CD4-positive, CD25-positive, alpha-beta regulatory T cell (primary cell): ENCODE results near the gene MEF2D. TPM values are rescaled to one million over a fixed set of nuclear protein-coding genes. Genes with fewer than 3 reads are reported as not detected.

Experiments used
- ATAC-seq, 2 donors: fragments of 150-1000 bp; cut with Tn5 transposase; one replicate each; pipeline ENCODE4 v1.10.0; 2021; ENCODE audit warnings: low read depth in 2 of 2, moderate number of reproducible peaks in 2 of 2, moderate library complexity in 1 of 2
- DNase-seq, 3 donors: peaks; one replicate each; pipeline versions ENCODE4 v3.0.0 to v3.0.0-alpha.2; 2012 to 2022; ENCODE audit warnings: mixed read lengths in 1 of 3
- H3K27ac ChIP-seq: one replicate; pipeline ENCODE4 v1.7.0; 2013; ENCODE audit warnings: mild to moderate bottlenecking, low read length; ENCODE audit not compliant: insufficient read depth, poor library complexity, severe bottlenecking
- H3K27me3 ChIP-seq: one replicate; pipeline ENCODE4 v1.7.0; 2013; ENCODE audit warnings: low read length; ENCODE audit not compliant: control insufficient read depth, insufficient read depth
- H3K36me3 ChIP-seq: one replicate; pipeline ENCODE4 v1.7.0; 2013; ENCODE audit warnings: mild to moderate bottlenecking, low read length, moderate library complexity; ENCODE audit not compliant: control insufficient read depth, insufficient read depth
- H3K4me1 ChIP-seq: 2 replicates; pipeline ENCODE4 v1.7.0; 2013; ENCODE audit warnings: mild to moderate bottlenecking, low read length; ENCODE audit not compliant: insufficient read depth, control insufficient read depth, poor library complexity, severe bottlenecking
- H3K4me3 ChIP-seq: one replicate; pipeline ENCODE4 v1.7.0; 2013; ENCODE audit warnings: low read depth, mild to moderate bottlenecking, low read length, moderate library complexity
- H3K9me3 ChIP-seq, 2 experiments: 1 replicate in 1 of 2; 2 replicates in 1 of 2; pipeline ENCODE4 v1.7.0; 2013; ENCODE audit warnings: low read length in 2 of 2, mild to moderate bottlenecking in 1 of 2, moderate library complexity in 1 of 2; ENCODE audit not compliant: control insufficient read depth in 2 of 2
- H3K27ac Mint-ChIP-seq, 3 donors: one replicate each; pipeline ENCODE4 v1.8.0; 2020 to 2022; ENCODE audit warnings: mild to moderate bottlenecking in 3 of 3, mixed read lengths in 3 of 3, moderate library complexity in 2 of 3
- H3K27me3 Mint-ChIP-seq: one replicate; pipeline ENCODE4 v1.8.0; 2022; ENCODE audit warnings: mild to moderate bottlenecking, mixed read lengths
- H3K36me3 Mint-ChIP-seq: one replicate; pipeline ENCODE4 v1.8.0; 2020; ENCODE audit warnings: mixed read lengths
- H3K4me1 Mint-ChIP-seq, 4 donors: one replicate each; pipeline ENCODE4 v1.8.0; 2020 to 2022; ENCODE audit warnings: mixed read lengths in 4 of 4, mild to moderate bottlenecking in 1 of 4
- H3K4me3 Mint-ChIP-seq, 4 donors: one replicate each; pipeline ENCODE4 v1.8.0; 2020 to 2022; ENCODE audit warnings: mild to moderate bottlenecking in 4 of 4, mixed read lengths in 4 of 4, moderate library complexity in 3 of 4
- H3K9me3 Mint-ChIP-seq, 7 donors: one replicate each; pipeline ENCODE4 v1.8.0; 2020 to 2022; ENCODE audit warnings: mixed read lengths in 7 of 7, mild to moderate bottlenecking in 3 of 7, moderate library complexity in 2 of 7
- polyA plus RNA-seq, 4 donors: library from polyadenylated mRNA; unstranded; fragments of 300-500 nt; fragmentation: Illumina TruSeq; gene quantifications; one replicate each; pipeline ENCODE4 v1.2.3, GENCODE V29; 2021
- total RNA-seq: library from RNA; stranded (reverse); gene quantifications from one replicate; pipeline ENCODE4 v1.2.3, GENCODE V29; 2022

Gene MEF2D
- total and polyA plus RNA-seq, 5 donors from 2014 or later, result 4.6 to 186 (median 7.0) TPM

DNA sequence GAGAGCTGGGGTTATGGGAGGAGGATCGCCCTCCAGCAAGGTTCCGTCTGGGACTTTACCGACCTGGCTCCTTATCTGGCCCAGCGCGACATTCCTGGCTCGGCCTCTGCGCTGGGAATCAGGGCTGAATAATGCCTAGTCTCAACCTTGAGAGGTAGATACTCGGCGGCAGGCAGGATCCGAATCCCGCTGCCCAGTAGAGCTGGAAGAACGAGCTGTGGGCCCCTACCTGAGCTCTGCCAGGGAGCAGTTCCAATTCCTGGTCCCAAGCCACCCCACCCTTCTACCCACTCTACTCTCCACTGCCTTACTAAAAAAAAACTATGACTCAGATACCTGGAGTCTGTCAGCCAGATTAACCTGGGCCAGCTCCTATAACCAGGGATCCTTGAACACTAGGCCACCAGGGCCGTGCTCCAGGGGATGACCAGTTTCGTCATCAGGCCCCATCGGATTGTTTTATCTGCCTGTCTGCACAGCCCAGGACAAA, 77.9 kb downstream of the MEF2D start:
- Mint-ChIP-seq H3K36me3 (no peaks in the 10 kb centered on the region), H3K27ac (no peak overlapping the region), H3K27me3 (peaks cover 83% of the 10 kb centered on the region), H3K4me1 (peaks cover 0 to 32% (median 15%) of the 10 kb centered on the region in 4 donors), H3K4me3 (peak overlapping the region in 2 of 4 donors; percentile 79 to 91), H3K9me3 (peaks cover 0 to 1% (median 0%) of the 10 kb centered on the region in 7 donors)
- peaks cover 25% of the 10 kb centered on the region for H3K4me1 ChIP-seq
- ATAC-seq (no peak), DNase-seq (no peak)
- H3K27ac ChIP-seq, result no peak overlapping the region
- H3K27me3 ChIP-seq, result peaks cover 56% of the 10 kb centered on the region
- H3K4me3 ChIP-seq, result no peak overlapping the region
- H3K36me3 ChIP-seq, result no peaks in the 10 kb centered on the region
- no peaks in the 10 kb centered on the region for H3K9me3 ChIP-seq

DNA sequence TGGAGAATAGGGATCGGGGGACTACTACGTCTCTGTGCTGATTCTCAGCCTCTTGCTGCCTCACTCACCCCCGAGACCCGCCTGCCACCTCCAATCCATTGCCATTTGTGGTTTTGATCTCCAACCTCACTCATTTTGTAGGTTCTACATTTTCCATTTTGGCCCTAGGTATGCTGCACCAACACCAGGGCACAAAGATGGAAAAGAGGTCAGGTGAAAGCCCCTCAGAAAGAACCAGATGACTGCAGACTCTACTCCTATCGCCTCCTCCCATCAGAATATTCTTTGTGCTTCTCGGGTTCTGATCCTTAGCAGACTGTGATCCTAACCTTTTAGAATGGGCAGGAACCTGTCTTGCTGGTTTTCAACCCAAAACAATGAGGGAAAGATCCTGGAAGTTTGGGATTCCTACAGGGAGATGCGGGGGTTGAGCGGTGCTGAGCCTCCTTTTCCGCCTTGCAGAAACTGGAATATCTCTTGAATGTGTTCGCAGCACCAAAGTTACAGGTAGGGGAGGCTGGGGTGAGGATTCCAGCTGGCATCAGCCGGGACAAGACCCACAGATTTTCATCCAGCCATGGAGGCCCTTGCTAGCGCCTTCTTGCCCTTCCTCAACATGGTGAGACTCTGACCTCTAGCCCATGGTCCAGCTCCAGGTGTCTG, 78.5 kb downstream of the MEF2D start:
- peak overlapping the region; percentile 79 to 92 (median 86) for H3K4me3 Mint-ChIP-seq
- H3K27ac Mint-ChIP-seq, result peak overlapping the region in 1 of 3 donors; percentile 45
- H3K36me3 ChIP-seq, result no peaks in the 10 kb centered on the region
- no peak for DNase-seq
- no peaks in the 10 kb centered on the region for H3K9me3 ChIP-seq
- H3K4me1 Mint-ChIP-seq, result peaks cover 0 to 32% (median 15%) of the 10 kb centered on the region in 4 donors
- H3K4me1 ChIP-seq, result peaks cover 25% of the 10 kb centered on the region
- H3K27me3 Mint-ChIP-seq, result peaks cover 83% of the 10 kb centered on the region
- no peaks in the 10 kb centered on the region for H3K36me3 Mint-ChIP-seq
- no peak overlapping the region for H3K27ac ChIP-seq
- H3K27me3 ChIP-seq, result peaks cover 54% of the 10 kb centered on the region
- ATAC-seq, result no peak
- peaks cover 0 to 1% (median 0%) of the 10 kb centered on the region in 7 donors for H3K9me3 Mint-ChIP-seq
- H3K4me3 ChIP-seq, result no peak overlapping the region

GRCh38 chr1:156421062-156421938, 79.3 kb downstream of the MEF2D start:
- Histone ChIP-seq H3K27me3 (peaks cover 52% of the 10 kb centered on the region), H3K36me3 (no peaks in the 10 kb centered on the region), H3K4me3 (peak overlapping the region; percentile 19), H3K4me1 (peaks cover 25% of the 10 kb centered on the region), H3K9me3 (no peaks in the 10 kb centered on the region), H3K27ac (no peak overlapping the region)
- peak overlapping the region in 1 of 3 donors; percentile 45 for H3K27ac Mint-ChIP-seq
- peaks cover 84% of the 10 kb centered on the region for H3K27me3 Mint-ChIP-seq
- peak; percentile 41 to 64 for ATAC-seq
- H3K36me3 Mint-ChIP-seq, result no peaks in the 10 kb centered on the region
- DNase-seq, result peak; percentile 39 to 72 (median 46)
- peak overlapping the region; percentile 79 to 98 (median 92) for H3K4me3 Mint-ChIP-seq
- peaks cover 0 to 32% (median 15%) of the 10 kb centered on the region in 4 donors for H3K4me1 Mint-ChIP-seq
- peaks cover 0 to 1% (median 0%) of the 10 kb centered on the region in 7 donors for H3K9me3 Mint-ChIP-seq

DNA sequence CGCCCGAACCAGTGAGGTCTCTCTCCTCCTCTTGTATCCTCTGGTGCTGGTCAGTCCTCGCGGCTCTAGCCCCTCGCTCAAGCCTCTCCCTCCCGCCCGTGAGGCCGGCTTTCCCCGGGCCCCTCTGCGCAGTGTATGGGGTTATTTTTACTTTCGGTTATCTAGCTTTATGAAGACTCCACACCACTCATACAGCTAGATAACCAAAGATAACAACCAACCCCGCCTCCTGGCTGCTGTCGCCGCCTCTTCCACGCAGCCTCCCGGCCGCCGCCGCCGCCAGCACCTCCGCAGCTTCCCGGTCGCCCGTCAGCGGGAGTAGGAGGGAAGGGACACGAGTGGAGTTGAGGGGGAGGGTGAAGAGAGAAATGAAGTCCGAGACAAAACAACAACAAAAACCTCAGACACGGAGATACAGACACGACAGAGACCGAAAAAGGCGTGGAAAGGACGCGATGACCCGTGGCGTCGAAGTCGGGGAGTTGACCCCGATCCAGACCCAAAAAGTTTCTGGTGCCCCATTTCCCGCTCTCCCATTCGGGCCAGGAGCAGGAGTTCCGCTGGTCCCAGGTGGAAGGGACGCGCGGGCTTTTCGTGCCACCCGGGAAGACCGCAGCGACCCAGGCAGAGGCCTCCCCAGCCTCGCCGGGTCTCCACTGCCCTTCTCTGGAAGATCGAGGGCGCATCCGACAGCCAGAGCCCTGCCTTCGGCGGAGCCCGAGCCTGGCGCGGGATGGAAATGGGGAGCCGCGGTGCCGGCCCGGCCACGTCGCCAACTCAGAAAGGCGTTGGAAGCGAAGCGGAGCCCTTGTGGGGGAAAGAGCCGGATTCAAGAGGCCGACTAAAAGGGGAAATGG, 80.1 kb downstream of the MEF2D start:
- H3K4me3 Mint-ChIP-seq, result peak overlapping the region; percentile 88 to 98 (median 92)
- H3K36me3 Mint-ChIP-seq, result no peaks in the 10 kb centered on the region
- peaks cover 45% of the 10 kb centered on the region for H3K27me3 ChIP-seq
- peak; percentile 69 to 76 for ATAC-seq
- H3K9me3 Mint-ChIP-seq, result peaks cover 0 to 1% (median 0%) of the 10 kb centered on the region in 7 donors
- no peak overlapping the region for H3K27ac ChIP-seq
- peak overlapping the region; percentile 75 for H3K4me3 ChIP-seq
- H3K4me1 ChIP-seq, result peaks cover 25% of the 10 kb centered on the region
- H3K27me3 Mint-ChIP-seq, result peaks cover 93% of the 10 kb centered on the region
- no peaks in the 10 kb centered on the region for H3K9me3 ChIP-seq
- peak; percentile 31 to 67 (median 52) for DNase-seq
- peak overlapping the region in 2 of 3 donors; percentile 70 to 88 for H3K27ac Mint-ChIP-seq
- peaks cover 0 to 32% (median 15%) of the 10 kb centered on the region in 4 donors for H3K4me1 Mint-ChIP-seq
- no peaks in the 10 kb centered on the region for H3K36me3 ChIP-seq

GRCh38 chr1:156419854-156420204, 80.7 kb downstream of the MEF2D start:
- Histone ChIP-seq H3K36me3 (no peaks in the 10 kb centered on the region), H3K4me1 (peaks cover 25% of the 10 kb centered on the region), H3K27me3 (peaks cover 49% of the 10 kb centered on the region), H3K27ac (no peak overlapping the region), H3K4me3 (peak overlapping the region; percentile 75), H3K9me3 (no peaks in the 10 kb centered on the region)
- Mint-ChIP-seq H3K36me3 (no peaks in the 10 kb centered on the region), H3K9me3 (peaks cover 0 to 1% (median 0%) of the 10 kb centered on the region in 7 donors), H3K27ac (peak overlapping the region in 1 of 3 donors; percentile 70), H3K4me1 (peaks cover 0 to 32% (median 15%) of the 10 kb centered on the region in 4 donors), H3K27me3 (peaks cover 95% of the 10 kb centered on the region), H3K4me3 (peak overlapping the region; percentile 88 to 98 (median 92))
- DNase-seq (peak in 1 of 3 donors; percentile 26), ATAC-seq (peak; percentile 7 to 11)

DNA sequence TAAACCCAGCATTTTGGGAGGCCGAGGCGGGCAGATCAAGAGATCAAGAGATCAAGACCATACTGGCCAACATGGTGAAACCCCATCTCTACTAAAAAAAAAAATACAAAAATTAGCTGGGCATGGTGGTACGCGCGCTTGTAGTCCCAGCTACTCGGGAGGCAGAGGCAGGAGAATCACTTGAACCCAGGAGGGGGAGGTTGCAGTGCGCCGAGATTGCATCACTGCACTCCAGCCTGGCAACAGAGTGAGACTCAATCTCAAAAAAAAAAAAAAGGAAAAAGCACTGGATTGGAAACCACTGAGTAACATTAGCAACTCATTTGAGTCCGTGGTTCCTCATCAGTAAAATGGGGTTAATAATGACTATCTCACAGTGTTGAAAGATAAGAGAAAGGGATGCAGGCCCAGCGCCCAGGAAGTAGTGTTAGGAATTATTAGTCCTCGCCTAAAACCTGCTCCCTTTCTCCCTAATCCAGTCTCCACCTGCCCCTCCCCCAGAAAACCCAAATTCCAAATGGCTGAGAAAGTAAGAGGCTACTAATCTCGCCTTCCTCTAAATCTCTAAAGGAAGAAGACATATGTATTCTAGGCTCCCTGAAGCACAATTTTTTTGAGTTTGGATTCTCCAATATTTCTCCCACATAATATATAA, 82.0 kb downstream of the MEF2D start:
- Mint-ChIP-seq H3K4me3 (peak overlapping the region; percentile 53 to 90 (median 84)), H3K4me1 (peaks cover 0 to 31% (median 15%) of the 10 kb centered on the region in 4 donors), H3K9me3 (peaks cover 0 to 4% (median 0%) of the 10 kb centered on the region in 7 donors), H3K27me3 (peaks cover 92% of the 10 kb centered on the region), H3K27ac (no peak overlapping the region), H3K36me3 (no peaks in the 10 kb centered on the region)
- H3K9me3 ChIP-seq, result no peaks in the 10 kb centered on the region
- H3K27ac ChIP-seq, result no peak overlapping the region
- peaks cover 25% of the 10 kb centered on the region for H3K4me1 ChIP-seq
- no peaks in the 10 kb centered on the region for H3K36me3 ChIP-seq
- no peak overlapping the region for H3K4me3 ChIP-seq
- peaks cover 40% of the 10 kb centered on the region for H3K27me3 ChIP-seq
- ATAC-seq (no peak), DNase-seq (no peak)
